ENCODE measurements around the gene REV1. TPM values are rescaled to one million over a fixed set of nuclear protein-coding genes. Genes with fewer than 3 reads are reported as not detected.
"Not testable (repeated sequence)": the region's sequence is repeated elsewhere in the genome, so short reads cannot be mapped to it uniquely, and the experiment has no call there.

The REV1 gene
- 32.0 TPM for polyA plus RNA-seq (ENCODE audit: insufficient read length)

DNA sequence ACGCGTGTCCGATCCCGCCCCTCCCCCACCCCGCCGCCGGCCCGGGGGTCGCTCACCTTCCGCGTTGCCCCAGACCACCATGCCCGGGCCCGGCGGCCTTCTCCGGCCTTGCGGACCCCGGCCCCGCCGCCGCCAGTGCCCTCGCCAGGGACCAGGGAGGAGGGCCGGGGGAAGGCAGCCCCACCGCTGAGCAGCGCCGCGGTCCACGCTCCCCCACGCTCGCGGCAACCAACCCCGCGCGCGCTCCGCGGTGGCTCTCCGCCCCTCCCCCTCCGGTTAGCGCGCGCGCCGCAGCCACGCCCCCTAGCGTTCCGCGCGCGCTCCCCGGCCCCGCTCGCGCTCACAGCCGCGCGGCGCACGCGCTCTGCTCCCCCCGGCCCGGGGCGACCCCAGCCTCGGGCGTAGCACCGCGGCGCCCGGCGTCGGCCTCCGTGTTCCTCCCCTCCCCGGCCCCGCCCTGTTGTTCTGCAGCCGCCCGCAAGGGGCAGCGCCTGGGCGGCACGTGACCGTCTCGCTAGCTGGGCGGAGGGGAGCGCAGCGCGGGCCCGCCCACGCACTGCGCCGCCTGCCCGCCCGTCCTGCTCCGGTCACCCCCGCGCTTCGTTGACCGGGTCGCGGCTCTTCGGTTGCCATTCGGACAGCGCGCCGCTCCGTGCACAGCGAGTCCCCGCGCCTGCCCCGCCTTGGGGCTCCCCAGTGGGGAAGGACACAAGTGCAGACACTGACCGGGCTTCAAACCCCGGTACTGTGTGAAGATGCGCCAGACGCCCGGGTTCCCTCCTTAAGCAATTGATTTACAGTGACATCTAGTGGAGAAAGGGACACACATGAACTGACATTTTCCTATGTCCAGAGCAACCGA, at the start of gene REV1:
REV1 (minus strand) TSS at position 257 of the 862 bp plus-strand sequence. CDS start 25,042 bp downstream, outside the sequence.
- peak; percentile 99 for DNase-seq

DNA sequence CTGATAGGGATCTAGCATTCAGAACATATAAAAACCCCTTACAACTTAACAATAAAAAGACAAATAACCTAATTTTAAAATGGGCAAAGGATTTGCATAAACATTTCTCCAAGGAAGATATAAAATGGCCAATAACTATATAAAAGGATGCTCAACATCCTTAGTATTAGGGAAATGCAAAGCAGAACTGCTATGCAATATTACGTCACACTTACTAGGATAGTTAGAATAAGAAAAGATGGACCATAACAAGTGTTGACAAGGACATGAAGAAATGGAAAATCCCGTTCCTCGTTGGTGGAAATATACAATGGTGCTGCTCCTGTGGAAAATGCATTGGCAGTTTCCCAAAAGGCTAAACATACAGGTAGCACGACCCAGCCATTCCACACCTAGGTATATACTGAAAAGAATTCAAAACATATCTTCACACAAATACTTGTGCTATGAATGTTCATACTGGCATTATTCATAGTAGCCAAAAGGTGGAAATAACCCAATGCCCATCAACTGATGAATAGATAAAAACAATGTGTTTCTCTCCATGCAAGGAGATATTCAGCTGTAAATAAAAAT, 48.2 kb upstream of the REV1 start:
- no peak for DNase-seq

DNA sequence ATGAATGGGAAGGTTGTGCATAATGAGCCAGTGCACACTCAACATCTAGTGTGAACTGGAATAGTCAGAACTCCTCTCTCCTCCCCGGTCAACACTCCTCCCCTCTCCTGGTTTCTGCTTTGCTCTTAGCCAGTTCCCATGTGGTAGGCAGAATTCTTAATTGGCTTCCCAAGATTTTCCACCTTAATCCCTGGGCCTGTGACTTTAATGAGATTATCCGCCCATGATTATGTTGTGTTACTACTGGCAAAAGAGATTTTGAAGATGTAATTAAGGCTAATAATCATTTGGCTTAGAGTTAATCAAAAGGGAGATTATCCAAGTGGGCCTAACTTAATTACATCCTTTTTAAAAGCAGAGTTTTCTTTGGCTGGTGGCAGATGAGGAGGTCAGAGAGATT, 34.2 kb upstream of the REV1 start:
- no peak for DNase-seq

DNA sequence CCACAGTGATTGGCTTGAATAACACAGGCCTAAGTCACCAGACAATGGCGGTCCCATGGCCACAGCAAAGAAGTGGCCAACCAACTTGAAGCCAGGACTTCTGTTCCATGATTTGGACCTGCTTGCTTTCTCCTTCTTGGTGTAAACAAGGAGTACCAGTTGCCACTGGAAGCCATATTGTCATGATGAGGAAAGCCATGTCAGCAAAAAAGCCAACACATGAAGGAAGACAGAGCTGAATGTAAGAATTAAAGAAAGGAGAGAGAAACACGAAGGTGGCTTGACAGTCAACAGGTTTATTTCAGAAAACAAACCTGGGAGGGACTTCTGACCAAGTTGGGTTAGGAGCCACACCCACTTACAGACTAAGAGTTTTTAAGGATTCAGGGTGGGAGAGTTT, 32.3 kb upstream of the REV1 start:
- no peak for DNase-seq

DNA sequence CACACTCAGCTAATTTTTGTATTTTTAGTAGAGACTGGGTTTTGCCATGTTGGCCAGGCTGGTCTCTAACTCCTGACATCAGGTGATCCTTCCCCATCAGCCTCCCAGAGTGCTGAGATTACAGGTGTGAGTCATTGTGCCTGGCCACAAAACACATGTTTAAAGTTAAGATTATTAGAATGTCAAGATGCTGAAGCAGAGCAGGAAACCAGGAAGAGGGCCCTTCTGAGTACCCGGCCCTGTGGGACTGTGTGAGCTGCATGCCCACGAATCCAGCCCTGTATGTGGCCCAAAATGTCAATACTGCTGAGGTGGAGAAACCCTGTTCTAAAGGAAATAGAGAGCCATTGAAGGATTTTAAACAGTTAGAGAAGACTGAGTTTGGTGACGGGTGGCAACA, 31.0 kb upstream of the REV1 start:
- no peak for DNase-seq

DNA sequence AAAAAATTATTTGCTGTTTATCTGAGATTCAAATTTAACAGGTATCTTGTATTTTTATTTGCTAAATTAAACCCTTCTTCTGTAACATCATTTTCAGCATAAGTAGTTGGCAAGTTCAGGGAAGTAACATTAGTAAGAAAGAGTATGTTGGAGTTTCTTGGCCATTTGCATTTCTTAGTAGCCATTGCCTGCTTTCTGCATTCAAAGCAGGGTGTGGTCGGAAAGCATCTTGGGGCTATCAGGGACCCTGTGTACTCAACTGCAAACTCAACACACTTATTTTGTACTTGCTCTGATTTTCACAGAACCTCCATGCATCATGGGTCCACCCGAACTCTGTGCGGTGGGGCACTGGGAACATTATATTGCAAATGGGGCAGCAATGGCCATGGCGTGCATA, 30.4 kb upstream of the REV1 start:
- DNase-seq: no peak

DNA sequence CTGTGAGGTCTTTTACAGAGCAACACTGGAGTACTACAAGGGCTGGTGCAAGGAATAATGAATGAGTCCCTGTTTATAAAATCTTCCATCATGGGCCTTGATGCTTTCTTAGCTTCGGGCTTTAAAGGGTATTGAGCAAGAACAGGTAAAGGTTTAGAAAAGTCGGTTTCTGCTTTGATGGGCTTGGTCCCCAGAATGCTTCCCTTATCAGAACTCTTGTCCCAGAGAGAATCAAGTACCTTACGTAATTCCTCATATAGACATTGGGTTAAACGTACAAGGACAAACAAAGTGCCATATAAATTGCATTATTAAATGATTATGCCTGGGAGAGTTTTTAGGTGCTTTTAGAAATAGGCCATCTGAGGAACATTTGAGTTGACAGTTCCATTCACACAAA, 24.5 kb upstream of the REV1 start:
- DNase-seq: no peak

DNA sequence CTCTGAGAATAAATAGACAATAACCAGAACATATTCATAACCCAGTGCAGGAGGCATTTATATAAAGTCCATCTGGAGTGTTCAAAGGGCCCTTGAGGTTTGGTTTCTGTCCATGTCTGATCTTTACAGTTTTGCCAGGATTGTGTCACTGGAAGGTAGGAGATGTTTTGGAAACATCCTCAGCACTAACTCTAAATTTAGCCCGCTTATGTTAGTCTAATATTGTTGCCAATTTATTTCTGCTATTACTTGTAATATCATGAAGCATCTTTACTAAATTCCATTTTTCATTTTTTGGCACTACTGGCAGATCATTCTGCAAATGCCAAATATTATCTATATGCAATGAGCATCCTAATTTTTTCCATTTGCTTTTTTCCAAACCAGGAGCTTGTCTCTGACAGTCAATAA, 22.4 kb upstream of the REV1 start:
- peak; percentile 51 for DNase-seq

DNA sequence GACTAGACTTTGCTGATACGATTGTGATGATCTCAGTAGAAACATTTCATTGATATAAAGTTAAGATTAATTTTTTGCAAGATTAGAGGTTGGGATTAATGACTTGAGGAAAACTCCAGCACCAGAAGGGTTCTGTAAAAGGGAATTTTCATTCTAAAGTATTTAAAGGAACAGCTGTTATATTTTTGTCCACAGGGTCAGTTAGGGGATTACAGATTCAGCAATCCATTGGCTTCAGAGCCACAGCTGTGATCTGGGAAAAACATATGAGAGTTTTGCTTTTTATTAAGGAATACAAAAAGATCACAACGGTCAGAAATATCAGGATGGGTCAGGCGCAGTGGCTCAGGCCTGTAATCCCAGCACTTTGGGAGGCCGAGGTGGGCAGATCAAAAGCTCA, 19.6 kb upstream of the REV1 start:
- no peak for DNase-seq

DNA sequence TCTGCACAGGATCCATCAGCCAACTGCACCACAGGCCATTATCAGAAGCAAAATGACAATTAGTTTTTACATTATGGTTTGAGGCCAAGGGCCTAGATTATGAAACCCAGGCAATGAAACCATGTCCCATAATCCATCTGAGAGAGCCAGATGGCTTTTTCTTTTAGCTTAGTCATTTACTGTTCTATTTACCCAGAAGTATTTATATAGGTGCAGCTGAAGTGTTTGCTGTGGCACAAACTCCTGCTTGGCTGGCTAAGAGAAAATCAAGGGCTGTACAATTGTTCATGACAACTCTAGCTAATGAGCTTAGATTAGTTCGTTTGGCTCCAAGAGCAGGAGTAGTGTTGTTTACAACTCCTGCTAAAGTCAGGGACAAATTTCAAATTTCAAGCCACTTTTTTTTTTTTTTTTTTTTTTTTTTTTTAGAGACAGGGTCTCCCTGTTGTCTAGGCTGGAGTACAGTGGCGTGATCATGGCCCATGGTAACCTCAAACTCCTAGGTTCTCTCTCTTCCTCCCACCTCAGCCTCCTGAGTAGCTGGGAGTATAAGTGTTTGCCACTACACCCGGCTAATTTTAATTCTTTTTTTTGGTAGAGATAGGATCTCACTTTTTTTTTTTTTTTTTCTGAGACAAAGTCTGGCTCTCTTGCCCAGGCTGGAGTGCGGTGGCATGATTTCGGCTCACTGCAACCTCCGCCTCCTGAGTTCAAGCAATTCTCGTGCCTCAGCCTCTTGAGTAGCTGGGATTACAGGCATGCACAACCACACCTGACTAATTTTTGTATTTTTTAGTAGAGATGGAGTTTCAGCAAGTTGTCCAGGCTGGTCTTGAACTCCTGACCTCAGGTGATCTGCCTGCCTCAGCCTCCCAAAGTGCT, 18.4 kb upstream of the REV1 start:
- no peak for DNase-seq

DNA sequence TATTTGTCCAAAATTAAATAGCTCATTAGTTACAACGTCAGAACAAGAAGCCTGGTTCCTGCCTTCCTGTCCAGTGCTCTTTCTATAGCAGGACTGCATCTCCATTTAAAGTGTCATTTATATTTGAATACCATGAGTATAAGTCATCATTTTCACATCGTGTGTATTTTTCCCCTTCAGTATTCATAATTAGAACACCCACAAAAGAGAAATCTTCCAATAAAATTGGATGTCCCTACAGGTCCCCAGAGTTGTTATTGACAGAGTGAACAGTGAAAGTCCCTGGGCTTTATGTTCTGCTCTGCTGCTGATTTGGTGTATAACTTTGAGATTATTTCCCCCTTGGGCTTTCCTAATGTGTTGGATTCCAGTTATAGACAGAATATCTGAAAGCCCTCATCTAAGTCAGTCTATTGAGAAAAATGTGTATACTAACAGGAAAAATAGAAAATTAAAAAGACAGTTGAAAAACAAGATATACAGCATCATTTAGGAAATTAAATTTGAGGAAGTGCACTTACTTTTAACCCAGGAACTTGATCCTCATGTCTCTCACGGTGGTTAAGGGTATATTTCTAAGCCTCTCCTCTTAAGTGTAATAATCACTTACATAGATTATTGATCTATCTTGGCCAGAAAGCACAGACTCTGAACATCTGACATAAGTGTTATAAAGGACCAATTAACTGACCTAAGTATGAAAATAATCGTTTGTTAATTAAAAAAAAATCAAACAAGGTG, 15.2 kb upstream of the REV1 start:
- no peak for DNase-seq

DNA sequence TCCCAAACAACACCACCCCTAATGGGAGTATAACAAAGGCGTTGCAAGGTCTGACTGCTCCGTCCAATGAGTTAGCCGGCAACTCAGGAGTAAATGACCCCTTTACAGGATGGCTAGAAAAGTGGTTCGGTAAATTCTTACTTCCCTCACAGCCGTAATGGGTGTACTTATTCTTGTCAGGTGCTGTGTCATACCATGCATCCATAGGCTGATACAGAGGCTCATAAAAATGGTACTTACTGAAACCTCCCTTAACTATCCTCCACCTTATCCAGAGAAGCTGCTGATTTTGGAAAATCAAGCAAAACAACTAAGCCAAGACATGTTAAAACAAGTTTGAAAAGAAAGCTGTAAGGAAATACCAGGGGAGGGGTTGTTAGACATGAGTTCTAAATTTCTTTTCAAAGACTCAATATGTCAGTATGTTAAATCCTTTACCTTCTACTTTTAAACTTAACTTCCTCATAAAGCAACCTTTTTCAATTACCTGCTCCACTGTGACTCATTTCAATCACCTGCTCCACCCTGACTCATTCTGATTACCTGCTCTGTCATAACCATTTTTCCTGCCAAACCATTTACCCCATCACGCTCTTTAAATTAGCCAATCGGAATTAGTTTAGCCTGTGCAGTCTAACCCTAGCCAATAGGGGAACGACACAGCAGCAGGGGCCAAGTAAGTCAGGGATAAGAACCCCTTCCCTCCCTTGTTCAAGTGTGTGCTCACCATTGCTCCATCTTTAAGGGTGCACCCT, 14.0 kb upstream of the REV1 start:
- DNase-seq: not testable (repeated sequence)

DNA sequence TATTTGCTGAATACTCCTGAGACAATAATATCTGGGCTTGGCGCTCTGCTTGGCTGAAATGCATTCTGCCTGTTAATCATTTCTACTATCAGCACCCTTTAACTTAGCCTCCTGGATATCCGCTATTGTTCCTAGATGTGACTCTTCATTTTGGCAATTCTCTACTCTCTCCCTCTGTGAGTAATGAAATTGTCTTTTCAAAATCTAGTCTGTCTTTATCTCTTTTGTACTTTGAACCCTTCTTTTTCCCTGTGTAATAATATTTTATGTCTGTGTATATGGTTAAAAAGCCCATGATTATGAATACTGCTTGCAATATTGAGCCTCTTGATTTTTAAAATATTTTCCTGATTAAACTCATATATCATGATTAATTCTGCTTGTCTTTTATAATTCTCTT, 6.2 kb upstream of the REV1 start:
- no peak for DNase-seq

DNA sequence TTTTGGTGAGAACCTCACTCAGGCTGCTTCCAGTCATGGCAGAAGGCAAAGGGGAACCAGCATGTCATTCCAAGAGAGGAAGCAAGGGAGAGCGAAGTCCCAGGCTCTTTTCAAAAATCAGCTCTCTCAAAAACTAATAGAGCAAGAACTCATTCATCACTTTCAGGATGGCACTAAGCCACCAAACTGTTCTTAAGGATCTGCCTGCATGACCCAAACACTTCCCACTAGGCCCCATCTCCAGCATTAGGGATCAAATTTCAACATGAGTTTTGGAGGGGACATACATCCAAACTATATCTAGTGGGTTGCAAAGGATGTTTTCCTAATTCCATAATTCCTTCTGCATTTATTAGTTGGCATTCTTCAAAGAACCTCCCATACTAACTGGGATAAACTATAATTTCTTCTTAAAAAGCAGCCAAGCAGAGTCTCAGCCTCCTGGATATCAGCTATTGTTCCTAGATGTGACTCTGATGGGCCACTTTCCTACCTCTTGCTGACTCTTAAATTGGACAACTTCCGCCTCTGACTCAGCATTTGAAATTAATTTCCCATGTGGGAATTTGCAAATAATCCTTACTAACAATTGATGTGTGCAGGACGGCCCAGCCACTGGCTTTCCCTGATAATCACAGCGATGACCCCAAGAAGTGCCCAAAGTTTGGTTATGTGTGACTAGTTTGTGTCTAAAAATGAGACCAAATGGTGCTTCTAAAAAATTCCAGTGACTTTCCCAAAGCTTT, 5.5 kb upstream of the REV1 start:
- DNase-seq: no peak

DNA sequence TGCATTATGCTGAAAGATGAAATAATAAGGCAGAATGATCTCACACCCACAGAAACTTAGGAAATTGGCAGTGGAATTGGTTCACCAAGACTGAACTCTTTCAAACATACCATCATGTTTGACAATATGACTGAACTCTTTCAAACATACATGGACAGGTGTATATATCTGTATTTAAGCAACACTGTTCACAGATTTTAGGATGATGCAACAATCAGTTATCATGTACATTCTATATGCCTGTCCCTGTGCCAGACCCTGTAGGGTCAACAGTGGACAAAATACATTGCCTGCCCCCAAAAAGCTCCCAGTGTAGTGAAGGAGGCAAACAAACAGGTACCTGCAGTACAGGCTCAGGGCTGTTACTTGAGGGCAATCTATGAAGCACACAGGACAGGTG, 2.9 kb upstream of the REV1 start:
- DNase-seq: no peak

DNA sequence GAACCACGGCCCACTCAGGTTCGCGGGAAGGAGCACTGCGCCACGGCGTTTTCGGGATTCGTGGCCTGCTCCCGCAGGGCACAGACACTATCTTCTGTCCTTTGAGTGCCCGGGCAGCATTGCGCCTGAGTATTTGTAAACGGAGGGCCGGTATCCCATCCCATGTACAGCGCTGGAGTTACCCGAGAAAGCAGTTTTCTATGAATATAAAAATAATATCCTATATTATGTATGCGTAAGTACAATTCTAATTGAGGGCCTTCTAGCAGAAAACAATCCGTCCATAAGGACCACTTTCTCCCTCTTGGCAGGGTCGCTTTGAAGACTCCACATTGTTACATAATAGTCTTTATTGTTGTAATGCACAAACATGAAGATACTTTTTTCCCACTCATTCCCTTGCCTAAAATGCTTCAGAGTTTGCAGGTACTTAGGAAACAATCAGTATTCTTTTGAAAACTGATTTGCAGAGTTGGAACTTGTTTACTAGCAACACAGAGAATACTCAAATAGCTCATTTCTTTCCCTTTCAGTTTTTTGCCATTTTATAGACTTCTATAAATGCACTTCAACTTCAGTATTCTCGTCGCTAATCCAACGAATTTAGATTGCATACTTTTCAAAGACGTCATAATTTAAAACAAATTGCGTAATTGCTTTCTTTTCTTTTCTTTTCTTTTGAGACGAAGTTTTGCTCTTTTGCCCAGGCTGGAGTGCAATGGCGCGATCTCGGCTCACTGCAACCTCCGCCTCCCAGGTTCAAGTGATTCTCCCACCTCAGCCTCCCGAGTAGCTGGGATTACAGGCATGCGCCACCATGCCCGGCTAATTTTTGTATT, 1.0 kb upstream of the REV1 start:
- no peak for DNase-seq

DNA sequence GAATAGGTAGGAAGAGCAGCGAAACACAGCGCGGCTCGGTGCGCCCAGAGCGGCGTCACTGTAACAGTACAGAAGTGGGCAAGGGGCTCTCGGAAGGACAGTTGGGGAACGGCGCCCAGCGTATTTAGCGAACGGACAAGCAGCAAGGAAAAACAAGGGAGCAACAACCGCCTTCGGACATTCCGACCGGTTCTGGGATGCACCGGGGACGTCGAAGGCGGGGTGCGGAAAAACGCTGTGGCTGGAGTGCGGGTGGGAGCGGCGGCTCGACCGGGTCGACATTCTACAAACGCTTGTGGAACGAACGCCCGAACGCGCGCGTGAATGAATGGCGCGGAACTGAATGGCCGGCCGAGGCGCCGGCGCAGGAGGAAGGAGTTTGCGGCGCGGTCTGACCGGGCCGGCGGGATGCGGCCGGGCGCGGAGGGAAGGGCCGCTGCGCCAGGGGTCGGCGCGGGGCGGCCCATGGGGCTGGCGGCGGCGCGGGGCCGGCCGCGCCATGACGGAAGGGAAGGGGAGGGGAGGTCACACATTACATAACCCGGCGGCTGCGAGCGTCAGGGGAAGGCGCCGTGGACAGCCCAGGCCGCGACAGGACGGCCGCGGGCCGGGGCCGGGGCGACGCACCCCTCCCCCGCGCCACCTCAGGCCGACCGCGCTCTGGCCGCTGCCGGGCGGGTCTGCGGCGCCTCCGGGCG, 605 bp downstream of the REV1 start:
- DNase-seq: peak; percentile 71

DNA sequence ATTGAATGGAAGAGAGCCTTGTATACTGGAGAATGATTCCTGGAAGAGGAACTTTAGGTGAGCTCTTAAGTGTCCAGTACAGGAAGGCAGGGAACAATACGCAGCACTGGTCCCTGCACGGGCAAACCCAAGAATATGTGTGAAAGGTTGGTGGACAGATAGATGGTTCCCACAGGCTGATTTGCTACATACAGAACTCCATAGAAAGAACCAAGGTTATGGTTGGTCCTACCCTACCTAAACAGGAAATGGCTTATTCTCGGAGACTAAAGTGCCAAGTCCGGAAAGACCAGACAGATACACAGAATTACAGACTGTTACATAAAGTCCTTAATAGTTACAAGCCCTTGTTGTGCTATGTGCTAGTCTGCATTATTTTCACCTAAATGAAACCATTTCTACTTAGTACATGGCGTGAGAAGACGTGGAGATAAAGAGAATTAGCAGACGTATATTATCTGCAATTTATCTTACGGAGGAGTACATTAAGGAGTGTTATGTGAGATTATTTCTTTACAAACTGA, 1.2 kb downstream of the REV1 start:
- DNase-seq: no peak

DNA sequence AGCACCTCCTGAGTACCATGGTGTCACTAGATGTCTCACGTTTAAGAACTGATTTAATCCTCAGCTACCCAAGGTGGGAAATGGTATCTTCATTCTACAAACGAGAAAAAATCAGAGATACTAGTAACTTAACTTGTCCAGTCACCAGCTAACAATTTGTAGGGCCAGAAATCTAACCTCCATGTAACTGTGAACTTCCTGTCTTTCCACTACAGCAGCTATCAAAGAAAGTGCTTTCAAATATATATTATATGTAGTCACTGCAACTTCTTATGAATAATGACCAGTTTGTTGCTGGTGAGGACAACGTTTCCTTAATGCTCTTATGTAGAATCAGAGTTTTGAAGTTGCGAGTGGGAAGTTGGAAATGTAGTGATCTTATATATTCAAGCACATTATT, 1.9 kb downstream of the REV1 start:
- no peak for DNase-seq
